KMS-11 (cell line): ENCODE results near the gene EPHA1.

Experiments used
- H2AFZ ChIP-seq: fragments of 200-600 bp; sonication (generic); 2 replicates; pipeline ENCODE4 v1.6.1; 2016; ENCODE audit warnings: antibody characterized with exemption, mixed run types, low read depth
- H3K27ac ChIP-seq: fragments of 200-600 bp; sonication (generic); 2 replicates; pipeline ENCODE4 v1.6.1; 2016; ENCODE audit warnings: mild to moderate bottlenecking, mixed run types
- H3K27me3 ChIP-seq: fragments of 200-600 bp; sonication (generic); 2 replicates; pipeline ENCODE4 v1.6.1; 2017; ENCODE audit warnings: mild to moderate bottlenecking, low read depth, mixed run types, moderate library complexity; ENCODE audit not compliant: insufficient read depth
- H3K36me3 ChIP-seq: fragments of 200-600 bp; sonication (generic); 2 replicates; pipeline ENCODE4 v1.6.1; 2017; ENCODE audit warnings: mild to moderate bottlenecking, mixed run types; ENCODE audit not compliant: insufficient read depth
- H3K4me1 ChIP-seq: fragments of 200-600 bp; sonication (generic); 2 replicates; pipeline ENCODE4 v1.6.1; 2016; ENCODE audit warnings: mild to moderate bottlenecking, low read depth, mixed run types; ENCODE audit not compliant: poor library complexity, severe bottlenecking
- H3K4me2 ChIP-seq: fragments of 200-600 bp; sonication (generic); 2 replicates; pipeline ENCODE4 v1.7.0; 2016; ENCODE audit warnings: mild to moderate bottlenecking, mixed run types
- H3K4me3 ChIP-seq: fragments of 200-600 bp; sonication (generic); IDR thresholded peaks from 2 replicates; pipeline ENCODE4 v1.6.1; 2017; ENCODE audit warnings: low read depth, low read length, mixed read lengths; ENCODE audit not compliant: insufficient read depth
- H3K79me2 ChIP-seq: fragments of 200-600 bp; sonication (generic); 2 replicates; pipeline ENCODE4 v1.6.1; 2016; ENCODE audit warnings: low read depth, mixed run types; ENCODE audit not compliant: insufficient read depth
- H3K9ac ChIP-seq: fragments of 200-600 bp; sonication (generic); 2 replicates; pipeline ENCODE4 v1.6.1; 2016; ENCODE audit warnings: mild to moderate bottlenecking, mixed run types
- H4K20me1 ChIP-seq: fragments of 200-600 bp; sonication (generic); 2 replicates; pipeline ENCODE4 v1.6.1; 2016; ENCODE audit warnings: mild to moderate bottlenecking, mixed run types; ENCODE audit not compliant: insufficient read depth
- TF ChIP-seq, protein P1 (sequence below): fragments of 200-600 bp; sonication (generic); conservative IDR thresholded peaks from 2 replicates; pipeline ENCODE4 v1.6.1; 2017; ENCODE audit warnings: low read depth, mild to moderate bottlenecking, antibody characterized with exemption, low read length, moderate library complexity, mixed read lengths

The EPHA1 gene

DNA sequence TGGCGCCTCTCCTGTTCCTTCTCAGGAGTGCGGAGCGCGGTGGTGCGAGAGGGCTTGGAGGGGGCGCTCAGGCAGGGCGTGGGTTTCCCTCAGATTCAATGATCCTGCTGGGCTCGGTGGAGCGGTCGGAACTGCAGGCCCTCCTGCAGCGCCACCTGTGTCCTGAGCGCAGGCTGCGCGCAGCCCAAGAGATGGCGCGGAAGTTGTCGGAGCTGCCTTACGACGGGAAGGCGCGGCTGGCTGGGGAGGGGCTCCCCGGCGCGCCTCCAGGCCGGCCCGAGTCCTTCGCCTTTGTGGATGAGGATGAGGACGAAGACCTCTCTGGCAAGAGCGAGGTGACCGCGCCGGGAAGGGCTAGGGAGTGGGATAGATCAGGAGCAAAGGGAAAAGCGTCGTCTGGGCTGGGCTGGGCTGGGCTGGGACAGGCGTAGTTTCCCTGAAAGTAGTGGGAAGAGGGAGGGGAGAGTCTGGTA, 63.2 kb downstream of the EPHA1 start:
- no peak overlapping the region for H3K4me3 ChIP-seq
- no peaks in the 10 kb centered on the region for H3K27me3 ChIP-seq
- H3K79me2 ChIP-seq: no peaks in the 10 kb centered on the region
- H4K20me1 ChIP-seq: no peaks in the 10 kb centered on the region
- no peaks in the 10 kb centered on the region for H3K36me3 ChIP-seq
- H2AFZ ChIP-seq: no peak overlapping the region
- TF ChIP-seq, protein P1, sequence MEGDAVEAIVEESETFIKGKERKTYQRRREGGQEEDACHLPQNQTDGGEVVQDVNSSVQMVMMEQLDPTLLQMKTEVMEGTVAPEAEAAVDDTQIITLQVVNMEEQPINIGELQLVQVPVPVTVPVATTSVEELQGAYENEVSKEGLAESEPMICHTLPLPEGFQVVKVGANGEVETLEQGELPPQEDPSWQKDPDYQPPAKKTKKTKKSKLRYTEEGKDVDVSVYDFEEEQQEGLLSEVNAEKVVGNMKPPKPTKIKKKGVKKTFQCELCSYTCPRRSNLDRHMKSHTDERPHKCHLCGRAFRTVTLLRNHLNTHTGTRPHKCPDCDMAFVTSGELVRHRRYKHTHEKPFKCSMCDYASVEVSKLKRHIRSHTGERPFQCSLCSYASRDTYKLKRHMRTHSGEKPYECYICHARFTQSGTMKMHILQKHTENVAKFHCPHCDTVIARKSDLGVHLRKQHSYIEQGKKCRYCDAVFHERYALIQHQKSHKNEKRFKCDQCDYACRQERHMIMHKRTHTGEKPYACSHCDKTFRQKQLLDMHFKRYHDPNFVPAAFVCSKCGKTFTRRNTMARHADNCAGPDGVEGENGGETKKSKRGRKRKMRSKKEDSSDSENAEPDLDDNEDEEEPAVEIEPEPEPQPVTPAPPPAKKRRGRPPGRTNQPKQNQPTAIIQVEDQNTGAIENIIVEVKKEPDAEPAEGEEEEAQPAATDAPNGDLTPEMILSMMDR: no peak
- H3K4me1 ChIP-seq: no peaks in the 10 kb centered on the region
- H3K9ac ChIP-seq: no peak overlapping the region
- no peak overlapping the region for H3K27ac ChIP-seq
- H3K4me2 ChIP-seq: no peak overlapping the region

DNA sequence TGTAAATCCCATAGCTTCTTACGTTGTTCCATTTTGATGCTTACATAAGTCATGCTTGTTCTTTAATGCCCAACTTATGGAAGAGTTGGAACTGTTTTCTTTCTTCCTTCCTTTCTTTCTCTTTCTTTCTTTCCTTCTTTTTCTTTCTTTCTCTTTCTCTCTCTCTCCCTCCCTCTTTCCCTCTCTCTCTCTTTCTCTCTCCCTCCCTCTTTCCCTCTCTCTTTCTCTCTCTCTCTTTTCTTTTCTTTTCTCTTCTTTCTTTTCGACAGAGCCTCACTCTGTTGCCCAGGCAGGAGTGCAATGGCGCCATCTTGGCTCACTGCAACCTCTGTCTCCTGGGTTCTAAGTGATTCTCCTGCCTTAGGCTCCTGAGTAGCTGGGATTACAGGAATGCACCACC, 65.1 kb downstream of the EPHA1 start:
- H3K4me2 ChIP-seq: no peak overlapping the region
- no peak overlapping the region for H3K9ac ChIP-seq
- no peaks in the 10 kb centered on the region for H3K27me3 ChIP-seq
- H2AFZ ChIP-seq: no peak overlapping the region
- H3K36me3 ChIP-seq: no peaks in the 10 kb centered on the region
- TF ChIP-seq, protein P1: no peak
- no peaks in the 10 kb centered on the region for H4K20me1 ChIP-seq
- H3K27ac ChIP-seq: no peak overlapping the region
- no peak overlapping the region for H3K4me3 ChIP-seq
- H3K4me1 ChIP-seq: no peaks in the 10 kb centered on the region
- no peaks in the 10 kb centered on the region for H3K79me2 ChIP-seq

DNA sequence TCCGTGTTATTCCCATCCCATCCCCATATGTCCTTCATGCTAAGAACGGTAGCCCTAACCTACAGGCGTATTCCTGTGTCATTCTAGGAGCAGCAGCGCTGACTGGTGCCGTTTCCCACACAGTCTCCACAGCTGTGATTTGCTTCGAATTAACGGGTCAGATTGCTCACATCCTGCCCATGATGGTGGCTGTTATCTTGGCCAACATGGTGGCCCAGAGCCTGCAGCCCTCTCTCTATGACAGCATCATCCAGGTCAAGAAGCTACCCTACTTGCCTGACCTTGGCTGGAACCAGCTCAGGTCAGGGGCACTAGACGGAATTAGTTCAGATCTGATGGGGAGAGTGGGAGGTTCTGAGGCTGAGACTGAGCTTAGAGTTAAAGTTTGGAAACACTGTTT, 66.8 kb downstream of the EPHA1 start:
- Histone ChIP-seq H3K9ac (no peak overlapping the region), H4K20me1 (no peaks in the 10 kb centered on the region), H3K79me2 (no peaks in the 10 kb centered on the region), H2AFZ (no peak overlapping the region), H3K27ac (no peak overlapping the region), H3K4me3 (no peak overlapping the region), H3K36me3 (no peaks in the 10 kb centered on the region), H3K4me2 (no peak overlapping the region), H3K4me1 (no peaks in the 10 kb centered on the region), H3K27me3 (no peaks in the 10 kb centered on the region)
- TF ChIP-seq, protein P1: no peak
